ENCODE results near the gene FZR1. TPM values are rescaled to one million over a fixed set of nuclear protein-coding genes. Genes with fewer than 3 reads are reported as not detected.

Gene FZR1
- total and polyA plus RNA-seq, 2 experiments from 2014 or later: 16.1 to 39.2 TPM

DNA sequence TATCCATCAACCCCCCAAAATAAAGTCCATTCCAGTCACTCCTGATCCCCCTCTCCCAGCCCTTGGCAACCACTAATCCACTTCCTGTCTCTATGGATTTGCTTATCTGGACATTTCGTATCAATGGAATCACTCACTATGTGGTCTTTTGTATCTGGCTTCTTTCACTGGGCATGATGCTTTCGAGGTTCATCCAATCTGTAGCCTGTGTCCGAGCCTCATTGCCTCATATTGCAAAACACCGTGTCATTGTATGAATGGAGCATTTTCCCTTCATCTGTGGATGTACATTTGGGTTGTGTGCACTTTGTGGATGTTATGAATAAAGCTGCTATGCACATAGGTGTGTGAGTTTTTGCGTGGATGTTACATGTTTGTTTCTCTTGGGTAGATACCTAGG lies 1.4 kb upstream of the FZR1 start:
- ATAC-seq (no peak), DNase-seq (ENCODE audit: low spot score) (no peak)
- Histone ChIP-seq H4K20me1 (replicated peaks; ENCODE audit: insufficient read depth) (no peaks in the 10 kb centered on the region; the same call in 1 of the 2 replicates), H3K79me2 (replicated peaks; ENCODE audit: insufficient read depth) (peaks cover 21% of the 10 kb centered on the region), H3K4me1 (ENCODE audit: insufficient read depth) (peaks cover 17% of the 10 kb centered on the region), H3K9me2 (ENCODE audit: insufficient read depth) (no peaks in the 10 kb centered on the region), H3K4me2 (peak overlapping the region; percentile 97; the same call in 1 of the 2 replicates), H2AFZ (no peak overlapping the region), H3K36me3 (ENCODE audit: insufficient read depth) (no peaks in the 10 kb centered on the region), H3K27me3 (ENCODE audit: insufficient read depth) (no peaks in the 10 kb centered on the region), H3K27ac (ENCODE audit: low read depth) (0 out of 2 replicates have a peak overlapping the region, but pooled peaks have one; percentile 92), H3F3A (replicated peaks; ENCODE audit: low read depth) (0 out of 2 replicates have a peak, but pooled peaks cover 2% of the 10 kb centered on the region), H3K4me3 (peak overlapping the region; percentile 86; the same call in 1 of the 2 replicates)
- TF ChIP-seq, protein P1, sequence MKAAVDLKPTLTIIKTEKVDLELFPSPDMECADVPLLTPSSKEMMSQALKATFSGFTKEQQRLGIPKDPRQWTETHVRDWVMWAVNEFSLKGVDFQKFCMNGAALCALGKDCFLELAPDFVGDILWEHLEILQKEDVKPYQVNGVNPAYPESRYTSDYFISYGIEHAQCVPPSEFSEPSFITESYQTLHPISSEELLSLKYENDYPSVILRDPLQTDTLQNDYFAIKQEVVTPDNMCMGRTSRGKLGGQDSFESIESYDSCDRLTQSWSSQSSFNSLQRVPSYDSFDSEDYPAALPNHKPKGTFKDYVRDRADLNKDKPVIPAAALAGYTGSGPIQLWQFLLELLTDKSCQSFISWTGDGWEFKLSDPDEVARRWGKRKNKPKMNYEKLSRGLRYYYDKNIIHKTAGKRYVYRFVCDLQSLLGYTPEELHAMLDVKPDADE (IDR thresholded peaks at IDR 0.05): no peak
- TF ChIP-seq STAT1 (IDR thresholded peaks at IDR 0.05; ENCODE audit: unreplicated experiment): no peak
- no peak for TF ChIP-seq EZH2 (IDR thresholded peaks at IDR 0.05; ENCODE audit: low read depth, unreplicated experiment)
- no peak for TF ChIP-seq ZNF114 (CRISPR knock-in tag; IDR thresholded peaks at IDR 0.05)
- TF ChIP-seq, protein P2, sequence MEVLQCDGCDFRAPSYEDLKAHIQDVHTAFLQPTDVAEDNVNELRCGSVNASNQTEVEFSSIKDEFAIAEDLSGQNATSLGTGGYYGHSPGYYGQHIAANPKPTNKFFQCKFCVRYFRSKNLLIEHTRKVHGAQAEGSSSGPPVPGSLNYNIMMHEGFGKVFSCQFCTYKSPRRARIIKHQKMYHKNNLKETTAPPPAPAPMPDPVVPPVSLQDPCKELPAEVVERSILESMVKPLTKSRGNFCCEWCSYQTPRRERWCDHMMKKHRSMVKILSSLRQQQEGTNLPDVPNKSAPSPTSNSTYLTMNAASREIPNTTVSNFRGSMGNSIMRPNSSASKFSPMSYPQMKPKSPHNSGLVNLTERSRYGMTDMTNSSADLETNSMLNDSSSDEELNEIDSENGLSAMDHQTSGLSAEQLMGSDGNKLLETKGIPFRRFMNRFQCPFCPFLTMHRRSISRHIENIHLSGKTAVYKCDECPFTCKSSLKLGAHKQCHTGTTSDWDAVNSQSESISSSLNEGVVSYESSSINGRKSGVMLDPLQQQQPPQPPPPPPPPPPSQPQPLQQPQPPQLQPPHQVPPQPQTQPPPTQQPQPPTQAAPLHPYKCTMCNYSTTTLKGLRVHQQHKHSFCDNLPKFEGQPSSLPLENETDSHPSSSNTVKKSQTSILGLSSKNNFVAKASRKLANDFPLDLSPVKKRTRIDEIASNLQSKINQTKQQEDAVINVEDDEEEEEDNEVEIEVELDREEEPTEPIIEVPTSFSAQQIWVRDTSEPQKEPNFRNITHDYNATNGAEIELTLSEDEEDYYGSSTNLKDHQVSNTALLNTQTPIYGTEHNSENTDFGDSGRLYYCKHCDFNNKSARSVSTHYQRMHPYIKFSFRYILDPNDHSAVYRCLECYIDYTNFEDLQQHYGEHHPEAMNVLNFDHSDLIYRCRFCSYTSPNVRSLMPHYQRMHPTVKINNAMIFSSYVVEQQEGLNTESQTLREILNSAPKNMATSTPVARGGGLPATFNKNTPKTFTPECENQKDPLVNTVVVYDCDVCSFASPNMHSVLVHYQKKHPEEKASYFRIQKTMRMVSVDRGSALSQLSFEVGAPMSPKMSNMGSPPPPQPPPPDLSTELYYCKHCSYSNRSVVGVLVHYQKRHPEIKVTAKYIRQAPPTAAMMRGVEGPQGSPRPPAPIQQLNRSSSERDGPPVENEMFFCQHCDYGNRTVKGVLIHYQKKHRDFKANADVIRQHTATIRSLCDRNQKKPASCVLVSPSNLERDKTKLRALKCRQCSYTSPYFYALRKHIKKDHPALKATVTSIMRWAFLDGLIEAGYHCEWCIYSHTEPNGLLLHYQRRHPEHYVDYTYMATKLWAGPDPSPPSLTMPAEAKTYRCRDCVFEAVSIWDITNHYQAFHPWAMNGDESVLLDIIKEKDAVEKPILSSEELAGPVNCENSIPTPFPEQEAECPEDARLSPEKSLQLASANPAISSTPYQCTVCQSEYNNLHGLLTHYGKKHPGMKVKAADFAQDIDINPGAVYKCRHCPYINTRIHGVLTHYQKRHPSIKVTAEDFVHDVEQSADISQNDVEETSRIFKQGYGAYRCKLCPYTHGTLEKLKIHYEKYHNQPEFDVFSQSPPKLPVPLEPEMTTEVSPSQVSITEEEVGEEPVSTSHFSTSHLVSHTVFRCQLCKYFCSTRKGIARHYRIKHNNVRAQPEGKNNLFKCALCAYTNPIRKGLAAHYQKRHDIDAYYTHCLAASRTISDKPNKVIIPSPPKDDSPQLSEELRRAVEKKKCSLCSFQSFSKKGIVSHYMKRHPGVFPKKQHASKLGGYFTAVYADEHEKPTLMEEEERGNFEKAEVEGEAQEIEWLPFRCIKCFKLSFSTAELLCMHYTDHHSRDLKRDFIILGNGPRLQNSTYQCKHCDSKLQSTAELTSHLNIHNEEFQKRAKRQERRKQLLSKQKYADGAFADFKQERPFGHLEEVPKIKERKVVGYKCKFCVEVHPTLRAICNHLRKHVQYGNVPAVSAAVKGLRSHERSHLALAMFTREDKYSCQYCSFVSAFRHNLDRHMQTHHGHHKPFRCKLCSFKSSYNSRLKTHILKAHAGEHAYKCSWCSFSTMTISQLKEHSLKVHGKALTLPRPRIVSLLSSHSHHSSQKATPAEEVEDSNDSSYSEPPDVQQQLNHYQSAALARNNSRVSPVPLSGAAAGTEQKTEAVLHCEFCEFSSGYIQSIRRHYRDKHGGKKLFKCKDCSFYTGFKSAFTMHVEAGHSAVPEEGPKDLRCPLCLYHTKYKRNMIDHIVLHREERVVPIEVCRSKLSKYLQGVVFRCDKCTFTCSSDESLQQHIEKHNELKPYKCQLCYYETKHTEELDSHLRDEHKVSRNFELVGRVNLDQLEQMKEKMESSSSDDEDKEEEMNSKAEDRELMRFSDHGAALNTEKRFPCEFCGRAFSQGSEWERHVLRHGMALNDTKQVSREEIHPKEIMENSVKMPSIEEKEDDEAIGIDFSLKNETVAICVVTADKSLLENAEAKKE (CRISPR knock-in tag; IDR thresholded peaks at IDR 0.05): no peak
- no peak for TF ChIP-seq POLR2AphosphoS5 (IDR thresholded peaks at IDR 0.05; ENCODE audit: low read depth)
- no peak for TF ChIP-seq EZH2phosphoT487 (IDR thresholded peaks at IDR 0.05; ENCODE audit: unreplicated experiment)
- TF ChIP-seq JUNB (IDR thresholded peaks at IDR 0.05; ENCODE audit: unreplicated experiment): no peak
- TF ChIP-seq CREB1 (CRISPR knock-in tag; IDR thresholded peaks at IDR 0.05; ENCODE audit: low read depth): no peak
- no peak for TF ChIP-seq ZNF331 (CRISPR knock-in tag; IDR thresholded peaks at IDR 0.05; ENCODE audit: low read depth)
- no peak for TF ChIP-seq NANOG (IDR thresholded peaks at IDR 0.05; ENCODE audit: borderline replicate concordance)
- TF ChIP-seq, protein P3, sequence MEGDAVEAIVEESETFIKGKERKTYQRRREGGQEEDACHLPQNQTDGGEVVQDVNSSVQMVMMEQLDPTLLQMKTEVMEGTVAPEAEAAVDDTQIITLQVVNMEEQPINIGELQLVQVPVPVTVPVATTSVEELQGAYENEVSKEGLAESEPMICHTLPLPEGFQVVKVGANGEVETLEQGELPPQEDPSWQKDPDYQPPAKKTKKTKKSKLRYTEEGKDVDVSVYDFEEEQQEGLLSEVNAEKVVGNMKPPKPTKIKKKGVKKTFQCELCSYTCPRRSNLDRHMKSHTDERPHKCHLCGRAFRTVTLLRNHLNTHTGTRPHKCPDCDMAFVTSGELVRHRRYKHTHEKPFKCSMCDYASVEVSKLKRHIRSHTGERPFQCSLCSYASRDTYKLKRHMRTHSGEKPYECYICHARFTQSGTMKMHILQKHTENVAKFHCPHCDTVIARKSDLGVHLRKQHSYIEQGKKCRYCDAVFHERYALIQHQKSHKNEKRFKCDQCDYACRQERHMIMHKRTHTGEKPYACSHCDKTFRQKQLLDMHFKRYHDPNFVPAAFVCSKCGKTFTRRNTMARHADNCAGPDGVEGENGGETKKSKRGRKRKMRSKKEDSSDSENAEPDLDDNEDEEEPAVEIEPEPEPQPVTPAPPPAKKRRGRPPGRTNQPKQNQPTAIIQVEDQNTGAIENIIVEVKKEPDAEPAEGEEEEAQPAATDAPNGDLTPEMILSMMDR (conservative IDR thresholded peaks at IDR 0.05; ENCODE audit: low read depth in 2 of 2): no peak
- TF ChIP-seq, protein P4, sequence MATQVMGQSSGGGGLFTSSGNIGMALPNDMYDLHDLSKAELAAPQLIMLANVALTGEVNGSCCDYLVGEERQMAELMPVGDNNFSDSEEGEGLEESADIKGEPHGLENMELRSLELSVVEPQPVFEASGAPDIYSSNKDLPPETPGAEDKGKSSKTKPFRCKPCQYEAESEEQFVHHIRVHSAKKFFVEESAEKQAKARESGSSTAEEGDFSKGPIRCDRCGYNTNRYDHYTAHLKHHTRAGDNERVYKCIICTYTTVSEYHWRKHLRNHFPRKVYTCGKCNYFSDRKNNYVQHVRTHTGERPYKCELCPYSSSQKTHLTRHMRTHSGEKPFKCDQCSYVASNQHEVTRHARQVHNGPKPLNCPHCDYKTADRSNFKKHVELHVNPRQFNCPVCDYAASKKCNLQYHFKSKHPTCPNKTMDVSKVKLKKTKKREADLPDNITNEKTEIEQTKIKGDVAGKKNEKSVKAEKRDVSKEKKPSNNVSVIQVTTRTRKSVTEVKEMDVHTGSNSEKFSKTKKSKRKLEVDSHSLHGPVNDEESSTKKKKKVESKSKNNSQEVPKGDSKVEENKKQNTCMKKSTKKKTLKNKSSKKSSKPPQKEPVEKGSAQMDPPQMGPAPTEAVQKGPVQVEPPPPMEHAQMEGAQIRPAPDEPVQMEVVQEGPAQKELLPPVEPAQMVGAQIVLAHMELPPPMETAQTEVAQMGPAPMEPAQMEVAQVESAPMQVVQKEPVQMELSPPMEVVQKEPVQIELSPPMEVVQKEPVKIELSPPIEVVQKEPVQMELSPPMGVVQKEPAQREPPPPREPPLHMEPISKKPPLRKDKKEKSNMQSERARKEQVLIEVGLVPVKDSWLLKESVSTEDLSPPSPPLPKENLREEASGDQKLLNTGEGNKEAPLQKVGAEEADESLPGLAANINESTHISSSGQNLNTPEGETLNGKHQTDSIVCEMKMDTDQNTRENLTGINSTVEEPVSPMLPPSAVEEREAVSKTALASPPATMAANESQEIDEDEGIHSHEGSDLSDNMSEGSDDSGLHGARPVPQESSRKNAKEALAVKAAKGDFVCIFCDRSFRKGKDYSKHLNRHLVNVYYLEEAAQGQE (IDR thresholded peaks at IDR 0.05; ENCODE audit: unreplicated experiment): no peak
- peak overlapping the region; percentile 82; the same call in 2 of the 3 replicates for H3K4me3 Mint-ChIP-seq
- H3K36me3 Mint-ChIP-seq (ENCODE audit: low read depth): peaks cover 8% of the 10 kb centered on the region; the same call in 2 of the 3 replicates
- peaks cover 15% of the 10 kb centered on the region for H3K4me1 Mint-ChIP-seq
- peaks cover 24% of the 10 kb centered on the region for H3K27me3 Mint-ChIP-seq (ENCODE audit: insufficient read depth, low read depth, poor library complexity)
- peaks cover 4% of the 10 kb centered on the region; the same call in 1 of the 3 replicates for H3K9me3 Mint-ChIP-seq
- peak overlapping the region; percentile 98 for H3K27ac Mint-ChIP-seq
